Ectodermal cell (in vitro differentiated cells): Measurements from ENCODE around the gene RFTN1.

ENCODE experiments used
- H3K27ac ChIP-seq: 2 replicates; pipeline ENCODE4 v1.7.0; 2013; ENCODE audit warnings: mild to moderate bottlenecking, low read depth, low read length; ENCODE audit not compliant: insufficient read depth, poor library complexity, severe bottlenecking
- H3K27me3 ChIP-seq: 2 replicates; pipeline ENCODE4 v1.7.0; 2013; ENCODE audit warnings: mild to moderate bottlenecking, low read length; ENCODE audit not compliant: insufficient read depth, control insufficient read depth, poor library complexity, severe bottlenecking
- H3K36me3 ChIP-seq: one replicate; pipeline ENCODE4 v1.7.0; 2013; ENCODE audit warnings: low read length; ENCODE audit not compliant: control insufficient read depth, insufficient read depth
- H3K4me1 ChIP-seq: one replicate; pipeline ENCODE4 v1.7.0; 2013; ENCODE audit warnings: low read length; ENCODE audit not compliant: control insufficient read depth, insufficient read depth
- H3K4me3 ChIP-seq: 2 replicates; pipeline ENCODE4 v1.7.0; 2013; ENCODE audit warnings: low read depth, low read length, control low read depth; ENCODE audit not compliant: insufficient read depth
- H3K9me3 ChIP-seq: 2 replicates; pipeline ENCODE4 v1.7.0; 2013; ENCODE audit warnings: mild to moderate bottlenecking, low read length, moderate library complexity; ENCODE audit not compliant: control insufficient read depth
- WGBS, 2 experiments: methylation state at CpG; one replicate each; pipeline ENCODE4 v1.1.7; 2013; ENCODE audit warnings: missing lambda C conversion rate in 2 of 2; 5-methylcytosine and 5-hydroxymethylcytosine counted together

The RFTN1 gene

DNA sequence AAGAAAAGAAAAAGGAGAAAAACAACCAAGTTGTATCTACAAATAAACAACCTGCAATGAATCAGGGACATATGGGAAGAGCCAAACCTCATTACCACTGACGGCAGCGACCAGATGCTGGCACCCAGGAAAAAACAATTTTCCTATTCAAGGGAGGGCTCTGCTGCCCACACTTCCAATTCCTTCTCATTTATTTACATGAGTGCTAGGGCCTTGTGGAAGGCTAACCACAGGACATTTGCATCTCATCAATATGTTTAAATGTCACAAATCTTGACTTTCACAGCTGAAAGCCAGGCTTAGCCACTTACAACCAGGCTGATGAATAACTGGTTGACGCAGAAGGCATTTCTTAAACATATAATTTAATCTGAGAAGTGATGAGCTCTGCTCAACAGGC lies 36.0 kb downstream of the RFTN1 start:
- 91 to 95% methylated on average over 3 of the region's 3 CpGs for WGBS, 2 experiments
- Histone ChIP-seq H3K4me3 (no peak overlapping the region), H3K27ac (no peak overlapping the region), H3K9me3 (peaks cover 2% of the 10 kb centered on the region), H3K4me1 (peaks cover 19% of the 10 kb centered on the region), H3K36me3 (no peaks in the 10 kb centered on the region), H3K27me3 (peaks cover 4% of the 10 kb centered on the region)

GRCh38 chr3:16477056-16477455 lies 36.4 kb downstream of the RFTN1 start:
- H3K27me3 ChIP-seq, result no peaks in the 10 kb centered on the region
- H3K4me3 ChIP-seq, result no peak overlapping the region
- H3K36me3 ChIP-seq, result no peaks in the 10 kb centered on the region
- peaks cover 15% of the 10 kb centered on the region for H3K4me1 ChIP-seq
- H3K27ac ChIP-seq, result no peak overlapping the region
- peaks cover 2% of the 10 kb centered on the region for H3K9me3 ChIP-seq

- WGBS, 2 experiments, result 95% methylated on average over 5 of the region's 5 CpGs
- H3K4me1 ChIP-seq, result peaks cover 15% of the 10 kb centered on the region
Observed at GRCh38 chr3:16476636-16477035, 36.9 kb downstream of the RFTN1 start.

GRCh38 chr3:16475766-16476165 lies 37.7 kb downstream of the RFTN1 start:
- Histone ChIP-seq H3K27ac (no peak overlapping the region), H3K9me3 (peaks cover 2% of the 10 kb centered on the region), H3K36me3 (no peaks in the 10 kb centered on the region), H3K4me1 (peaks cover 8% of the 10 kb centered on the region), H3K4me3 (no peak overlapping the region), H3K27me3 (no peaks in the 10 kb centered on the region)
- WGBS, 2 experiments, result 92 to 96% methylated on average over 3 of the region's 3 CpGs

More at GRCh38 chr3:16476636-16477035, 36.9 kb downstream of the RFTN1 start:
- Histone ChIP-seq H3K9me3 (peaks cover 2% of the 10 kb centered on the region), H3K36me3 (no peaks in the 10 kb centered on the region), H3K27ac (no peak overlapping the region), H3K4me3 (no peak overlapping the region), H3K27me3 (no peaks in the 10 kb centered on the region)

GRCh38 chr3:16474920-16475319 lies 38.6 kb downstream of the RFTN1 start:
- WGBS, 2 experiments, result 83 to 86% methylated on average over 7 of the region's 7 CpGs
- Histone ChIP-seq H3K4me1 (peaks cover 4% of the 10 kb centered on the region), H3K27ac (no peak overlapping the region), H3K27me3 (no peaks in the 10 kb centered on the region), H3K9me3 (peaks cover 2% of the 10 kb centered on the region), H3K36me3 (no peaks in the 10 kb centered on the region), H3K4me3 (no peak overlapping the region)

GRCh38 chr3:16474216-16474615 lies 39.3 kb downstream of the RFTN1 start:
- H3K9me3 ChIP-seq, result peaks cover 2% of the 10 kb centered on the region
- H3K27me3 ChIP-seq, result no peaks in the 10 kb centered on the region
- no peak overlapping the region for H3K4me3 ChIP-seq
- 83 to 90% methylated on average over 2 of the region's 2 CpGs for WGBS, 2 experiments
- H3K4me1 ChIP-seq, result peaks cover 4% of the 10 kb centered on the region
- no peak overlapping the region for H3K27ac ChIP-seq
- H3K36me3 ChIP-seq, result no peaks in the 10 kb centered on the region

GRCh38 chr3:16472593-16472992 lies 40.9 kb downstream of the RFTN1 start:
- Histone ChIP-seq H3K36me3 (no peaks in the 10 kb centered on the region), H3K4me3 (no peak overlapping the region), H3K4me1 (peaks cover 4% of the 10 kb centered on the region), H3K9me3 (peaks cover 2% of the 10 kb centered on the region), H3K27ac (no peak overlapping the region), H3K27me3 (no peaks in the 10 kb centered on the region)
- WGBS, 2 experiments, result 93 to 95% methylated on average over 8 of the region's 8 CpGs

GRCh38 chr3:16471897-16472296 lies 41.6 kb downstream of the RFTN1 start:
- Histone ChIP-seq H3K9me3 (peaks cover 2% of the 10 kb centered on the region), H3K36me3 (no peaks in the 10 kb centered on the region), H3K4me3 (no peak overlapping the region), H3K4me1 (peaks cover 4% of the 10 kb centered on the region), H3K27me3 (no peaks in the 10 kb centered on the region), H3K27ac (no peak overlapping the region)
- WGBS, 2 experiments, result 97% methylated on average over 3 of the region's 3 CpGs

- Histone ChIP-seq H3K36me3 (no peaks in the 10 kb centered on the region), H3K4me1 (peaks cover 4% of the 10 kb centered on the region), H3K9me3 (no peaks in the 10 kb centered on the region), H3K4me3 (no peak overlapping the region), H3K27me3 (no peaks in the 10 kb centered on the region), H3K27ac (no peak overlapping the region)
- 87 to 91% methylated on average over 1 of the region's 1 CpG for WGBS, 2 experiments
Observed at GRCh38 chr3:16470590-16470989, 42.9 kb downstream of the RFTN1 start.

DNA sequence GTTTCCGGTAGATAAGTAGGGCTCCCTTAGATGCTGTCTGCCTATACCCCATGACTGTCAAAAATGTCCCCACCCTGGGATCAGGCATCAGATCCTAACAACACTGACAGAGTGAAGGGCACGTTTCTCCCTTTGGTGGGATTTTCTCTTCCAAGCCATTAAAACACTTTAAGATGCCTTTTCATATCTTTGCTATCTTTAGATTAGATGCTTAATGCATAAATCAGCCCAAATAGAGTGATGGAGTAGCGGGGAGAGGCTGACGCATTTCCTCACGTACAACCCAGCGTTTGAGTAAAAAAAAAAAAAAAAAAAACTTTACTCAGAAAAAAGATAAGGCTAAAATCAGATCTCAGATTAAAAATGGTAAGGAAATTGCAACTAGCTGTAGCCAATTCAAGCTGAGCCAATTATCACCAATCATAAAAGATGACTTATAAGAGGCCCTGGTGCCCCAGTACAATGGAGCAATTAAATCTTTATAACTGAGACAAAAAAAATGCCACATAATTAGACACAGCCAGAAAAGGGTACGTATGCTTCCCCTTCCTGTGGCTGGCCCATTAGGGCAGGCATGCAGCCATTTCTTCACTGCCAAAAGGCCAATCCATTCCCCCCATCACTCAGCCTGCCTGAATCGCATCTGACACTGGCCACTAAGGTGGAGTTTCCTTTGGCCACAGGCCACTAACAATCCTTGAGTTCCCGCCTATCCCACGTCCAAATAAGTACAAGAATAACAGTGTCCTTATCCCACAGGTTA lies 45.0 kb downstream of the RFTN1 start:
- no peaks in the 10 kb centered on the region for H3K27me3 ChIP-seq
- no peaks in the 10 kb centered on the region for H3K4me1 ChIP-seq
- no peaks in the 10 kb centered on the region for H3K9me3 ChIP-seq
- H3K4me3 ChIP-seq, result no peak overlapping the region
- no peak overlapping the region for H3K27ac ChIP-seq
- H3K36me3 ChIP-seq, result no peaks in the 10 kb centered on the region
- 92 to 93% methylated on average over 7 to 10 of the region's 10 CpGs for WGBS, 2 experiments

DNA sequence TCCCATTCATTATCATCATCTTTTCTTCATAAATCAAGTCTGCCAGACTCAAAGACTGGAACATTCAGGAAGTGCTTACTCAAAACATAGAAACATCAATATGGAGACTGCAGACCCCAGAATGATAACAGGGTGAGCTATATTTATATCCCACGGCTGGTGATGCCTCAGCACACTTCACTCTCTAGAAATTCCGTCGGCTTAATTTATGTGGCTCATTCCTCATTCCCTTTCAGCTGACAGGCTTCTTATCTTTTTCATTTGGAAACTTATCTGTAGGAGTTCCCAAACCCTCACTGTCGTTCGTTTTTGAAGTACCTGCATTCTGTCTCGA lies 45.5 kb downstream of the RFTN1 start:
- Histone ChIP-seq H3K27me3 (no peaks in the 10 kb centered on the region), H3K4me1 (no peaks in the 10 kb centered on the region), H3K36me3 (no peaks in the 10 kb centered on the region), H3K9me3 (no peaks in the 10 kb centered on the region), H3K27ac (no peak overlapping the region), H3K4me3 (no peak overlapping the region)
- WGBS, 2 experiments, result 89 to 91% methylated on average over 6 of the region's 6 CpGs
